HG02798 (cell line): Measurements from ENCODE around the gene RAPGEF5.

Experiments
- ATAC-seq: cut with Tn5 transposase; IDR thresholded peaks from one replicate; pipeline ENCODE4 v1.9.1; 2021; ENCODE audit warnings: mild to moderate bottlenecking; ENCODE audit not compliant: unreplicated experiment, poor library complexity

The RAPGEF5 gene

GRCh38 chr7:22277375-22277774 is 79.6 kb downstream of the RAPGEF5 start:
- no peak for ATAC-seq

GRCh38 chr7:22275661-22276060 is 81.3 kb downstream of the RAPGEF5 start:
- no peak for ATAC-seq

GRCh38 chr7:22271311-22271710 is 85.6 kb downstream of the RAPGEF5 start:
- no peak for ATAC-seq

- ATAC-seq: no peak
Measured at GRCh38 chr7:22270371-22270770, 86.6 kb downstream of the RAPGEF5 start.

GRCh38 chr7:22269963-22270362 is 87.0 kb downstream of the RAPGEF5 start:
- ATAC-seq: no peak

GRCh38 chr7:22268884-22269421 is 88.0 kb downstream of the RAPGEF5 start:
- ATAC-seq: no peak

GRCh38 chr7:22267930-22268615 is 88.9 kb downstream of the RAPGEF5 start:
- no peak for ATAC-seq

GRCh38 chr7:22262538-22262937 is 94.4 kb downstream of the RAPGEF5 start:
- ATAC-seq: no peak

GRCh38 chr7:22256541-22257096 is 100.3 kb downstream of the RAPGEF5 start:
- no peak for ATAC-seq

- ATAC-seq: no peak
Measured at GRCh38 chr7:22255834-22256233, 101.1 kb downstream of the RAPGEF5 start.

- ATAC-seq: no peak
Measured at GRCh38 chr7:22255342-22255741, 101.6 kb downstream of the RAPGEF5 start.

- ATAC-seq: no peak
Measured at GRCh38 chr7:22252936-22253536, 103.9 kb downstream of the RAPGEF5 start.

GRCh38 chr7:22252016-22252415 is 104.9 kb downstream of the RAPGEF5 start:
- ATAC-seq: no peak

GRCh38 chr7:22251281-22251680 is 105.7 kb downstream of the RAPGEF5 start:
- ATAC-seq: no peak

- no peak for ATAC-seq
Measured at GRCh38 chr7:22250390-22250789, 106.6 kb downstream of the RAPGEF5 start.

- no peak for ATAC-seq
Measured at GRCh38 chr7:22248111-22248809, 108.7 kb downstream of the RAPGEF5 start.

GRCh38 chr7:22241805-22242390 is 115.1 kb downstream of the RAPGEF5 start:
- ATAC-seq: no peak

- ATAC-seq: no peak
Measured at GRCh38 chr7:22240904-22241571, 115.9 kb downstream of the RAPGEF5 start.

- no peak for ATAC-seq
Measured at GRCh38 chr7:22238354-22239311, 118.3 kb downstream of the RAPGEF5 start.
